HG03432 (cell line): Measurements from ENCODE around the gene SDF4.
A peak's percentile ranks its signal among the peaks of the same experiment; 100 is the strongest.
"Not testable (repeated sequence)": the region's sequence is repeated elsewhere in the genome, so short reads cannot be mapped to it uniquely, and the experiment has no call there.

ENCODE experiments used
- ATAC-seq: cut with Tn5 transposase; IDR thresholded peaks from one replicate; pipeline ENCODE4 v1.9.1; 2021; ENCODE audit warnings: mild to moderate bottlenecking, moderate library complexity; ENCODE audit not compliant: unreplicated experiment

Gene SDF4

GRCh38 chr1:1181129-1181937 is 50.5 kb downstream of the SDF4 start:
- ATAC-seq = no peak

- no peak for ATAC-seq
Measured at GRCh38 chr1:1179983-1180861, 51.6 kb downstream of the SDF4 start.

GRCh38 chr1:1179346-1179982 is 52.3 kb downstream of the SDF4 start:
- no peak for ATAC-seq

- ATAC-seq = no peak
Measured at GRCh38 chr1:1178794-1179331, 52.9 kb downstream of the SDF4 start.

GRCh38 chr1:1177452-1178206 is 54.2 kb downstream of the SDF4 start:
- ATAC-seq = no peak

- ATAC-seq = no peak
Measured at GRCh38 chr1:1176931-1177330, 54.9 kb downstream of the SDF4 start.

GRCh38 chr1:1176063-1176761 is 55.6 kb downstream of the SDF4 start:
- not testable (repeated sequence) for ATAC-seq

GRCh38 chr1:1175221-1176062 is 56.4 kb downstream of the SDF4 start:
- no peak for ATAC-seq

- ATAC-seq = no peak
Measured at GRCh38 chr1:1173793-1174415, 57.9 kb downstream of the SDF4 start, which contains the start of gene TTLL10. Gene TTLL10, plus strand, starts transcription at chr1:1173880. Its CDS starts 5,336 bp downstream, at chr1:1179216.

- no peak for ATAC-seq
Measured at GRCh38 chr1:1173061-1173792, 58.6 kb downstream of the SDF4 start.

- peak; percentile 54 for ATAC-seq
Measured at GRCh38 chr1:1171546-1172340, 60.1 kb downstream of the SDF4 start.

GRCh38 chr1:1171161-1171545 is 60.6 kb downstream of the SDF4 start:
- ATAC-seq = no peak

GRCh38 chr1:1170215-1171091 is 61.3 kb downstream of the SDF4 start:
- no peak for ATAC-seq

- ATAC-seq = no peak
Measured at GRCh38 chr1:1169429-1170214, 62.2 kb downstream of the SDF4 start.
